ENCODE results near the gene CLCA1. TPM values are rescaled to one million over a fixed set of nuclear protein-coding genes. Genes with fewer than 3 reads are reported as not detected.

The CLCA1 gene
- total RNA-seq, 1 experiment from 2014 or later: 0.08 TPM

DNA sequence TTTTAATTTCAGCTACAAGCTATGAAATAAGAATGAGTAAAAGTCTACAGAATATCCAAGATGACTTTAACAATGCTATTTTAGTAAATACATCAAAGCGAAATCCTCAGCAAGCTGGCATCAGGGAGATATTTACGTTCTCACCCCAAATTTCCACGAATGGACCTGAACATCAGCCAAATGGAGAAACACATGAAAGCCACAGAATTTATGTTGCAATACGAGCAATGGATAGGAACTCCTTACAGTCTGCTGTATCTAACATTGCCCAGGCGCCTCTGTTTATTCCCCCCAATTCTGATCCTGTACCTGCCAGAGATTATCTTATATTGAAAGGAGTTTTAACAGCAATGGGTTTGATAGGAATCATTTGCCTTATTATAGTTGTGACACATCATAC, 13.7 kb upstream of the CLCA1 start:
- CTCF ChIA-PET: no interaction called here
- TF ChIP-seq, protein P1, sequence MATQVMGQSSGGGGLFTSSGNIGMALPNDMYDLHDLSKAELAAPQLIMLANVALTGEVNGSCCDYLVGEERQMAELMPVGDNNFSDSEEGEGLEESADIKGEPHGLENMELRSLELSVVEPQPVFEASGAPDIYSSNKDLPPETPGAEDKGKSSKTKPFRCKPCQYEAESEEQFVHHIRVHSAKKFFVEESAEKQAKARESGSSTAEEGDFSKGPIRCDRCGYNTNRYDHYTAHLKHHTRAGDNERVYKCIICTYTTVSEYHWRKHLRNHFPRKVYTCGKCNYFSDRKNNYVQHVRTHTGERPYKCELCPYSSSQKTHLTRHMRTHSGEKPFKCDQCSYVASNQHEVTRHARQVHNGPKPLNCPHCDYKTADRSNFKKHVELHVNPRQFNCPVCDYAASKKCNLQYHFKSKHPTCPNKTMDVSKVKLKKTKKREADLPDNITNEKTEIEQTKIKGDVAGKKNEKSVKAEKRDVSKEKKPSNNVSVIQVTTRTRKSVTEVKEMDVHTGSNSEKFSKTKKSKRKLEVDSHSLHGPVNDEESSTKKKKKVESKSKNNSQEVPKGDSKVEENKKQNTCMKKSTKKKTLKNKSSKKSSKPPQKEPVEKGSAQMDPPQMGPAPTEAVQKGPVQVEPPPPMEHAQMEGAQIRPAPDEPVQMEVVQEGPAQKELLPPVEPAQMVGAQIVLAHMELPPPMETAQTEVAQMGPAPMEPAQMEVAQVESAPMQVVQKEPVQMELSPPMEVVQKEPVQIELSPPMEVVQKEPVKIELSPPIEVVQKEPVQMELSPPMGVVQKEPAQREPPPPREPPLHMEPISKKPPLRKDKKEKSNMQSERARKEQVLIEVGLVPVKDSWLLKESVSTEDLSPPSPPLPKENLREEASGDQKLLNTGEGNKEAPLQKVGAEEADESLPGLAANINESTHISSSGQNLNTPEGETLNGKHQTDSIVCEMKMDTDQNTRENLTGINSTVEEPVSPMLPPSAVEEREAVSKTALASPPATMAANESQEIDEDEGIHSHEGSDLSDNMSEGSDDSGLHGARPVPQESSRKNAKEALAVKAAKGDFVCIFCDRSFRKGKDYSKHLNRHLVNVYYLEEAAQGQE (IDR thresholded peaks at IDR 0.05; ENCODE audit: insufficient read depth in 1 of 2, low read depth in 2 of 2, low read length in 1 of 2): no peak
- TF ChIP-seq TCF7L2 (IDR thresholded peaks at IDR 0.05; ENCODE audit: low read depth, low read length): no peak
- TF ChIP-seq SIN3A (IDR thresholded peaks at IDR 0.05; ENCODE audit: borderline replicate concordance, insufficient read depth, low read depth, low read length): no peak
- TF ChIP-seq, protein P2, sequence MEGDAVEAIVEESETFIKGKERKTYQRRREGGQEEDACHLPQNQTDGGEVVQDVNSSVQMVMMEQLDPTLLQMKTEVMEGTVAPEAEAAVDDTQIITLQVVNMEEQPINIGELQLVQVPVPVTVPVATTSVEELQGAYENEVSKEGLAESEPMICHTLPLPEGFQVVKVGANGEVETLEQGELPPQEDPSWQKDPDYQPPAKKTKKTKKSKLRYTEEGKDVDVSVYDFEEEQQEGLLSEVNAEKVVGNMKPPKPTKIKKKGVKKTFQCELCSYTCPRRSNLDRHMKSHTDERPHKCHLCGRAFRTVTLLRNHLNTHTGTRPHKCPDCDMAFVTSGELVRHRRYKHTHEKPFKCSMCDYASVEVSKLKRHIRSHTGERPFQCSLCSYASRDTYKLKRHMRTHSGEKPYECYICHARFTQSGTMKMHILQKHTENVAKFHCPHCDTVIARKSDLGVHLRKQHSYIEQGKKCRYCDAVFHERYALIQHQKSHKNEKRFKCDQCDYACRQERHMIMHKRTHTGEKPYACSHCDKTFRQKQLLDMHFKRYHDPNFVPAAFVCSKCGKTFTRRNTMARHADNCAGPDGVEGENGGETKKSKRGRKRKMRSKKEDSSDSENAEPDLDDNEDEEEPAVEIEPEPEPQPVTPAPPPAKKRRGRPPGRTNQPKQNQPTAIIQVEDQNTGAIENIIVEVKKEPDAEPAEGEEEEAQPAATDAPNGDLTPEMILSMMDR (IDR thresholded peaks at IDR 0.05): no peak
- no peak for TF ChIP-seq POLR2AphosphoS5 (IDR thresholded peaks at IDR 0.05; ENCODE audit: low read depth, low read length)
- Histone ChIP-seq H3K4me1 (ENCODE audit: control insufficient read depth, insufficient read depth, low read length) (no peaks in the 10 kb centered on the region), H3K27ac (ENCODE audit: low read length) (no peak overlapping the region), H3K27me3 (ENCODE audit: control insufficient read depth, insufficient read depth, low read length) (peaks cover 14% of the 10 kb centered on the region), H3K36me3 (ENCODE audit: control insufficient read depth, insufficient read depth, low read length) (no peaks in the 10 kb centered on the region), H3K4me3 (ENCODE audit: low read depth in 2 of 2, low read length in 2 of 2) (no peak overlapping the region), H3K9me3 (ENCODE audit: control insufficient read depth, insufficient read depth, low read depth, low read length) (no peaks in the 10 kb centered on the region)
- ATAC-seq: no peak
- BruUV-seq (replicated peaks): no TSS peak
- no peak for DNase-seq (ENCODE audit: low read depth, low spot score)
- intact Hi-C loops (cut with micrococcal nuclease; ENCODE audit: unreplicated experiment): no loop called here
- in situ Hi-C loops (cut with HindIII; ENCODE audit: low pct_unique_long_range_greater_than_20kb, low sequenced_read_pairs): no loop called here
- POLR2A ChIA-PET: no interaction called here

DNA sequence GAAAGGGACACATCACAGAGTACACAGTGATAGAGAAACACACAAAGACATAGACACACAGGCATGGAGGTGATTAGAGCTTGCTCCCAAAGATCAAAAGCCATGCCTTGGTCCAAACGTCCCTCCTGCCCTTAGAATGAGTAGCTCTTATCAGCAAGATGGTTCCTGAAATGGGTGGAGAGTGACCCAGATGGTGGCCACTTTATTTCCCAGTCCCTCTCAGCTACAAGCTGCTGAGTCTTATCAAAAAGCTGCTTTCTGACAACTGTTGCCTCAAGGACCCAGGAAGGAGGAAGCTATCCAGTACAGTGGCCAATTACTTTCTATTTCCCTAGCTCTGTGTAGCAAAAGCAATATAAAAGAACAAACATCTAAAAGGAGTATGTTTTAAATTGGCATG, 7.7 kb upstream of the CLCA1 start:
- H3K27me3 ChIP-seq (ENCODE audit: control insufficient read depth, insufficient read depth, low read length): peaks cover 20% of the 10 kb centered on the region; the same call in 1 of the 2 replicates
- CTCF ChIA-PET: interaction anchor here (0.6 kb wide), 1 partner anchor 243 kb away, joined by 4 read pairs; the partner anchor contains the start of gene SH3GLB1
- H3K36me3 ChIP-seq (ENCODE audit: control insufficient read depth, insufficient read depth, low read length): no peaks in the 10 kb centered on the region
- DNase-seq (ENCODE audit: low read depth, low spot score) (no peak), ATAC-seq (no peak)
- intact Hi-C loops (cut with micrococcal nuclease; ENCODE audit: unreplicated experiment) (no loop called here), in situ Hi-C loops (cut with HindIII; ENCODE audit: low pct_unique_long_range_greater_than_20kb, low sequenced_read_pairs) (no loop called here)
- H3K4me3 ChIP-seq (ENCODE audit: low read depth in 2 of 2, low read length in 2 of 2): no peak overlapping the region
- no peak overlapping the region for H3K27ac ChIP-seq (ENCODE audit: low read length)
- TF ChIP-seq, protein P1 (IDR thresholded peaks at IDR 0.05; ENCODE audit: insufficient read depth in 1 of 2, low read depth in 2 of 2, low read length in 1 of 2): no peak
- TF ChIP-seq TCF7L2 (IDR thresholded peaks at IDR 0.05; ENCODE audit: low read depth, low read length) (no peak), SIN3A (IDR thresholded peaks at IDR 0.05; ENCODE audit: borderline replicate concordance, insufficient read depth, low read depth, low read length) (no peak), POLR2AphosphoS5 (IDR thresholded peaks at IDR 0.05; ENCODE audit: low read depth, low read length) (no peak)
- TF ChIP-seq, protein P2 (IDR thresholded peaks at IDR 0.05): no peak
- no peaks in the 10 kb centered on the region for H3K4me1 ChIP-seq (ENCODE audit: control insufficient read depth, insufficient read depth, low read length)
- POLR2A ChIA-PET: no interaction called here
- no TSS peak for BruUV-seq (replicated peaks)
- H3K9me3 ChIP-seq (ENCODE audit: control insufficient read depth, insufficient read depth, low read depth, low read length): no peaks in the 10 kb centered on the region
